GM12878 (cell line): ENCODE data around the gene SLC25A33.

Experiments used
- EP300 ChIP-seq, 2 experiments: fragments of 150-350 bp in 1 of 2; IDR thresholded peaks; 2 replicates each; pipeline ENCODE4 v1.6.1; 2011 to 2012; ENCODE audit warnings: low read depth in 2 of 2, low read length in 2 of 2, borderline replicate concordance in 1 of 2, improper control_type of control experiment in 1 of 2, inconsistent platforms in 1 of 2; ENCODE audit not compliant: control insufficient read depth in 1 of 2
- GABPA ChIP-seq: IDR thresholded peaks from 2 replicates; pipeline ENCODE4 v1.6.1; 2014; ENCODE audit warnings: antibody characterized with exemption, low read depth, mild to moderate bottlenecking, inconsistent platforms
- PAX5 ChIP-seq: IDR thresholded peaks from 2 replicates; pipeline ENCODE4 v1.6.1; 2011; ENCODE audit warnings: low read depth, low read length, borderline replicate concordance
- POLR2A ChIP-seq: IDR thresholded peaks from 2 replicates; pipeline ENCODE4 v1.6.1; 2011; ENCODE audit warnings: low read depth, mild to moderate bottlenecking, low read length
- YY1 ChIP-seq: IDR thresholded peaks from 2 replicates; pipeline ENCODE4 v1.6.1; 2011; ENCODE audit warnings: low read depth, mild to moderate bottlenecking, low read length
- ZNF274 ChIP-seq: IDR thresholded peaks from one replicate; pipeline ENCODE4 v1.8.0; 2011; ENCODE audit not compliant: insufficient read length, insufficient read depth
- TF ChIP-seq, protein P1 (sequence below): IDR thresholded peaks from 2 replicates; pipeline ENCODE4 v1.6.1; 2012; ENCODE audit warnings: mild to moderate bottlenecking, low read depth, low read length

DNA sequence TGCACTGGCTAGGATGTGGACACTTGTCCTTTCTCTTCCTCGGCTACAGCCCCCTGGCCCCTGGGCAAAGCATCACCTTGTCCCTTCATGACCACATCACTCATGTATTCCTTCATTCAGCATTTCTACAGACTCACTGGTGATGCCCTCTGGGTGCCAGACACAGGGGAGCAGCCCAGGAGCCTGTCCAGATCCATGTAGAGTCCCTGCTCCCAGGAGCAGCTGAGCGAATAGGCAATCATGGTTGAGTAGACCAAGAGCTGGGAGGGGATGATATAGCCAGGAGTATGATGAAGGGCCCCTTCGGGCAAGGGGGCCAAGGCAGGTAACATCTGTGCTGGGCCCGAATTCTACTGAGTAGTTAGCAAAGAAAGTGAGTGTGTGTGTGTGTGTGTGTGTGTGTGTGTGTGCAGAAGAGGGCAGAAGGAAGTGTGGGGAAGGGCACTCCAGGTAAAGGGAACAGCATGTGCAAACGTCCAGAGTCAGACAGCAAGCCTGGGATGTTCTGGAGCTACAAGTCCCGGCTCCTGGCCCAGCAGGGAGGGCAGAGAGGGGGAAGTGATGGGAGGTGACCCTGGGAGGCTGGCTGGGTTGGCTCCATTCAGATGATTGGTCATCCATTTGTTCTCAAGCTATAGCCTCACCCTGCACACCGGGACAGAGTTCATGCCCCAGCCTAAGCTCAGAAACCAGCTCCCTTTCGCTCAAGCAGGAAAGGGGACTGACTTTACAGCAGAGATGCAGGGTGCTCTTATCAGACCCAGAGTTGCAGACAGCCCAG is 91.3 kb downstream of the SLC25A33 start:
- TF ChIP-seq YY1 (0 out of 2 replicates have a peak, but pooled peaks have one; percentile 7), GABPA (no peak), POLR2A (no peak), EP300 (IDR thresholded peaks at IDR 0.05; ENCODE audit: borderline replicate concordance in 1 of 2, control insufficient read depth in 1 of 2, low read depth in 2 of 2, low read length in 2 of 2) (no peak), PAX5 (no peak), ZNF274 (no peak)
- TF ChIP-seq, protein P1, sequence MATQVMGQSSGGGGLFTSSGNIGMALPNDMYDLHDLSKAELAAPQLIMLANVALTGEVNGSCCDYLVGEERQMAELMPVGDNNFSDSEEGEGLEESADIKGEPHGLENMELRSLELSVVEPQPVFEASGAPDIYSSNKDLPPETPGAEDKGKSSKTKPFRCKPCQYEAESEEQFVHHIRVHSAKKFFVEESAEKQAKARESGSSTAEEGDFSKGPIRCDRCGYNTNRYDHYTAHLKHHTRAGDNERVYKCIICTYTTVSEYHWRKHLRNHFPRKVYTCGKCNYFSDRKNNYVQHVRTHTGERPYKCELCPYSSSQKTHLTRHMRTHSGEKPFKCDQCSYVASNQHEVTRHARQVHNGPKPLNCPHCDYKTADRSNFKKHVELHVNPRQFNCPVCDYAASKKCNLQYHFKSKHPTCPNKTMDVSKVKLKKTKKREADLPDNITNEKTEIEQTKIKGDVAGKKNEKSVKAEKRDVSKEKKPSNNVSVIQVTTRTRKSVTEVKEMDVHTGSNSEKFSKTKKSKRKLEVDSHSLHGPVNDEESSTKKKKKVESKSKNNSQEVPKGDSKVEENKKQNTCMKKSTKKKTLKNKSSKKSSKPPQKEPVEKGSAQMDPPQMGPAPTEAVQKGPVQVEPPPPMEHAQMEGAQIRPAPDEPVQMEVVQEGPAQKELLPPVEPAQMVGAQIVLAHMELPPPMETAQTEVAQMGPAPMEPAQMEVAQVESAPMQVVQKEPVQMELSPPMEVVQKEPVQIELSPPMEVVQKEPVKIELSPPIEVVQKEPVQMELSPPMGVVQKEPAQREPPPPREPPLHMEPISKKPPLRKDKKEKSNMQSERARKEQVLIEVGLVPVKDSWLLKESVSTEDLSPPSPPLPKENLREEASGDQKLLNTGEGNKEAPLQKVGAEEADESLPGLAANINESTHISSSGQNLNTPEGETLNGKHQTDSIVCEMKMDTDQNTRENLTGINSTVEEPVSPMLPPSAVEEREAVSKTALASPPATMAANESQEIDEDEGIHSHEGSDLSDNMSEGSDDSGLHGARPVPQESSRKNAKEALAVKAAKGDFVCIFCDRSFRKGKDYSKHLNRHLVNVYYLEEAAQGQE, result no peak
